Sigmoid colon (tissue), 4 donors: ENCODE measurements around the gene DDR2.
"Not testable (repeated sequence)": the region's sequence is repeated elsewhere in the genome, so short reads cannot be mapped to it uniquely, and the experiment has no call there.

Experiments
- EP300 ChIP-seq, 4 donors: sonication (generic); formaldehyde crosslinking; IDR thresholded peaks; one replicate each; pipeline ENCODE4 v1.6.1; 2017; ENCODE audit warnings: antibody characterized with exemption in 4 of 4
- POLR2AphosphoS5 ChIP-seq, 4 donors: sonication (generic); formaldehyde crosslinking; IDR thresholded peaks; one replicate each; pipeline ENCODE4 v1.6.1; 2017; ENCODE audit warnings: antibody characterized with exemption in 4 of 4
- TF ChIP-seq, protein P1 (sequence below), 4 experiments: fragments of 450-650 bp in 3 of 4; fragments of 200-600 bp in 1 of 4; IDR thresholded peaks; one replicate each; pipeline ENCODE4 v1.5.1; 2016 to 2019; ENCODE audit warnings: antibody characterized with exemption in 4 of 4, mild to moderate bottlenecking in 3 of 4, moderate library complexity in 2 of 4

DNA sequence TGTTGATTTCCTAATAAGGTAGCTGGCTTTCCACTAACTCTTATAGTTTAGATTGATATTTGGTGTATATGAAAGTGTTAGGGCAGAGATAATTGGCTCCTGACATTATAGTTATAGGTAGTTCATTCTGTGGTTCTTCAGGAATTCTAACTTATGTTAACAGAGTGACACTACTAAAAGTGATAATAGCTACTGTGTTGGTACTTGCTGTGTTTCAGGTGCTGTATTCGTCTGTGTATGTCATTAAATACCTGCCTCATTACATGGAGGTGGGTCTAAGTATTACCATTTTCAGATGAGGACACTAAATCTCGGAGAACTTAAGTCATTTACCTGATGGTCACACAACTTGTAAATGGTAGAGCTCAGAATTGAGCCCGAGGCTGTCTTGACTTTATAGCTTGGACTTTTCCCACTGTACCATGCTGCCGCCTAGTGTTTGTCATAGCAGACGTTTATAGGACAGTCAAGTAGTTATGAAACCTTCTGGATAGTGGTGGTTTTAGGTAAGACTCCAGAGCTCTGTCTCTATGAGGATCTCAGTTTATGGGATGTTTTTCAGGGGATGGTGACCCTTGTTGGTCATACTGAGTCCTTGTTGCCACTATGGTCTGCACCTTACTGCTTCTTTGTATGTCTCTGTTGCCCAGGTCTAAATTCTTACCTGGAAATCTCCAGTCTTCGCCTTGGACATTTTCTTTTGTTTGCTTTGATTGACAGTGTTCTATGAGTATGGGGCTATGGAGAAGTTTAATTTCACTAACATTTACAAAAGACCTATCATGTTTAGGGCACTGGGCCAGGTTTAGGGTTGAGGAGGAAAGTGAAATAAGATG, 167.9 kb downstream of the DDR2 start:
- TF ChIP-seq, protein P1, sequence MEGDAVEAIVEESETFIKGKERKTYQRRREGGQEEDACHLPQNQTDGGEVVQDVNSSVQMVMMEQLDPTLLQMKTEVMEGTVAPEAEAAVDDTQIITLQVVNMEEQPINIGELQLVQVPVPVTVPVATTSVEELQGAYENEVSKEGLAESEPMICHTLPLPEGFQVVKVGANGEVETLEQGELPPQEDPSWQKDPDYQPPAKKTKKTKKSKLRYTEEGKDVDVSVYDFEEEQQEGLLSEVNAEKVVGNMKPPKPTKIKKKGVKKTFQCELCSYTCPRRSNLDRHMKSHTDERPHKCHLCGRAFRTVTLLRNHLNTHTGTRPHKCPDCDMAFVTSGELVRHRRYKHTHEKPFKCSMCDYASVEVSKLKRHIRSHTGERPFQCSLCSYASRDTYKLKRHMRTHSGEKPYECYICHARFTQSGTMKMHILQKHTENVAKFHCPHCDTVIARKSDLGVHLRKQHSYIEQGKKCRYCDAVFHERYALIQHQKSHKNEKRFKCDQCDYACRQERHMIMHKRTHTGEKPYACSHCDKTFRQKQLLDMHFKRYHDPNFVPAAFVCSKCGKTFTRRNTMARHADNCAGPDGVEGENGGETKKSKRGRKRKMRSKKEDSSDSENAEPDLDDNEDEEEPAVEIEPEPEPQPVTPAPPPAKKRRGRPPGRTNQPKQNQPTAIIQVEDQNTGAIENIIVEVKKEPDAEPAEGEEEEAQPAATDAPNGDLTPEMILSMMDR (IDR thresholded peaks at IDR 0.05): peak in 3 of 4 experiments; percentile 58 to 74 (median 64)
- TF ChIP-seq POLR2AphosphoS5 (IDR thresholded peaks at IDR 0.05): peak in 1 of 4 donors; percentile 35
- TF ChIP-seq EP300 (IDR thresholded peaks at IDR 0.05): not testable (repeated sequence)
